ENCODE measurements around the gene CST5.

GRCh38 chr20:23884771-23885162, 5.2 kb upstream of the CST5 start:
- no peak for TF ChIP-seq GATA2 (IDR thresholded peaks at IDR 0.05; ENCODE audit: low read depth, low read length)
- no peak for TF ChIP-seq GATA3 (IDR thresholded peaks at IDR 0.05; ENCODE audit: low read depth, low read length)
